HL-60 (cell line): Measurements from ENCODE around the gene FIG4.
"Not testable (repeated sequence)": the region's sequence is repeated elsewhere in the genome, so short reads cannot be mapped to it uniquely, and the experiment has no call there.

Experiments
- DNase-seq, 2 experiments: peaks; one replicate each; pipeline ENCODE4 v3.0.0-alpha.2; 2010 to 2020; ENCODE audit warnings: low read depth in 1 of 2, low spot score in 1 of 2
- H3K27ac ChIP-seq: fragments of 250-450 bp; sonication (Bioruptor Pico); replicated peaks from 2 replicates; pipeline ENCODE4 v1.5.1; 2020; ENCODE audit warnings: mild to moderate bottlenecking, moderate library complexity
- H3K27me3 ChIP-seq: fragments of 250-450 bp; sonication (Bioruptor Pico); 2 replicates; pipeline ENCODE4 v1.5.1; 2021; ENCODE audit warnings: mild to moderate bottlenecking, moderate library complexity; ENCODE audit not compliant: insufficient read depth, poor library complexity, severe bottlenecking
- H3K4me3 ChIP-seq: replicated peaks from 2 replicates; pipeline ENCODE4 v1.5.1; 2011; ENCODE audit warnings: mild to moderate bottlenecking, control low read depth, low read length; ENCODE audit not compliant: insufficient read depth
- CTCF ChIP-seq: IDR thresholded peaks from one replicate; pipeline ENCODE4 v1.5.1; 2011; ENCODE audit warnings: low read length, control low read depth, inconsistent platforms; ENCODE audit not compliant: insufficient read depth
- GABPA ChIP-seq: IDR thresholded peaks from 2 replicates; pipeline ENCODE4 v1.6.1; 2012; ENCODE audit warnings: low read depth
- POLR2AphosphoS5 ChIP-seq: IDR thresholded peaks from 2 replicates; pipeline ENCODE4 v1.6.1; 2012; ENCODE audit warnings: low read depth
- REST ChIP-seq: IDR thresholded peaks from 2 replicates; pipeline ENCODE4 v1.6.1; 2012; ENCODE audit warnings: low read depth; ENCODE audit not compliant: insufficient replicate concordance
- SPI1 ChIP-seq: IDR thresholded peaks from 2 replicates; pipeline ENCODE4 v1.6.1; 2012; ENCODE audit warnings: low read depth, mild to moderate bottlenecking, borderline replicate concordance

Gene FIG4

GRCh38 chr6:109853951-109854350 lies 162.9 kb downstream of the FIG4 start:
- H3K27ac ChIP-seq: no peak overlapping the region
- no peak for TF ChIP-seq GABPA
- TF ChIP-seq CTCF: no peak
- no peak for TF ChIP-seq POLR2AphosphoS5
- no peak for TF ChIP-seq SPI1
- no peak for TF ChIP-seq REST
- DNase-seq: no peak
- H3K27me3 ChIP-seq: no peaks in the 10 kb centered on the region
- H3K4me3 ChIP-seq: no peak overlapping the region

- TF ChIP-seq REST: no peak
- TF ChIP-seq POLR2AphosphoS5: no peak
- no peak for TF ChIP-seq GABPA
- H3K27ac ChIP-seq: no peak overlapping the region
- no peak for DNase-seq
- H3K27me3 ChIP-seq: no peaks in the 10 kb centered on the region
- H3K4me3 ChIP-seq: no peak overlapping the region
Measured at GRCh38 chr6:109854541-109855308, 163.6 kb downstream of the FIG4 start.

- not testable (repeated sequence) for H3K4me3 ChIP-seq, H3K27ac ChIP-seq, H3K27me3 ChIP-seq, DNase-seq
Measured at GRCh38 chr6:109855476-109856040, 164.5 kb downstream of the FIG4 start.

- TF ChIP-seq GABPA (no peak), POLR2AphosphoS5 (no peak), REST (no peak)
- no peak overlapping the region for H3K4me3 ChIP-seq
- H3K27ac ChIP-seq: no peak overlapping the region
- no peaks in the 10 kb centered on the region for H3K27me3 ChIP-seq
- DNase-seq: no peak
Measured at GRCh38 chr6:109861946-109862345, 170.8 kb downstream of the FIG4 start.
